Fibroblast of skin of right quadriceps (primary cell): ENCODE data around the gene SAG.
A peak's percentile ranks its signal among the peaks of the same experiment; 100 is the strongest.

Experiments used
- DNase-seq: peaks from one replicate; pipeline ENCODE4 v3.0.0-alpha.2; 2013

SAG gene

GRCh38 chr2:233384015-233384414 is 76.4 kb downstream of the SAG start:
- no peak for DNase-seq

GRCh38 chr2:233384811-233385488 is 77.3 kb downstream of the SAG start:
- DNase-seq: no peak

- DNase-seq: peak; percentile 12
Observed at GRCh38 chr2:233385489-233386044, 78.0 kb downstream of the SAG start.

GRCh38 chr2:233386382-233387041 is 78.9 kb downstream of the SAG start:
- peak; percentile 46 for DNase-seq

GRCh38 chr2:233387225-233387624 is 79.6 kb downstream of the SAG start:
- no peak for DNase-seq

- peak; percentile 93 for DNase-seq
Observed at GRCh38 chr2:233387667-233388528, 80.3 kb downstream of the SAG start.

- no peak for DNase-seq
Observed at GRCh38 chr2:233389601-233390125, 82.0 kb downstream of the SAG start.

GRCh38 chr2:233395687-233396086 is 88.1 kb downstream of the SAG start:
- no peak for DNase-seq
